Stimulated activated naive B cell treated with anti-CD40 and anti-IgM and Interleukin-4, amounts not matched to agents 10 μg/mL and 1 μg/mL and 100 μg/mL, for 72 hours (primary cell): Measurements from ENCODE around the gene RAD54L.
A peak's percentile ranks its signal among the peaks of the same experiment; 100 is the strongest.
"Not testable (repeated sequence)": the region's sequence is repeated elsewhere in the genome, so short reads cannot be mapped to it uniquely, and the experiment has no call there.

Source experiments
- ATAC-seq, 2 donors: fragments of 150-1000 bp; cut with Tn5 transposase; replicated peaks; 2 replicates each; pipeline ENCODE4 v1.10.0; 2021; ENCODE audit warnings: moderate library complexity in 1 of 2
- DNase-seq: peaks from one replicate; pipeline ENCODE4 v3.0.0; 2021
- H3K27ac Mint-ChIP-seq: one replicate; pipeline ENCODE4 v1.8.0; 2022; ENCODE audit warnings: mild to moderate bottlenecking, mixed read lengths
- H3K27me3 Mint-ChIP-seq, 2 donors: one replicate each; pipeline ENCODE4 v1.8.0; 2022; ENCODE audit warnings: mixed read lengths in 2 of 2
- H3K36me3 Mint-ChIP-seq, 2 donors: one replicate each; pipeline ENCODE4 v1.8.0; 2022; ENCODE audit warnings: mixed read lengths in 2 of 2, mild to moderate bottlenecking in 1 of 2
- H3K4me1 Mint-ChIP-seq, 2 donors: one replicate each; pipeline ENCODE4 v1.8.0; 2022; ENCODE audit warnings: mixed read lengths in 2 of 2, mild to moderate bottlenecking in 1 of 2
- H3K4me3 Mint-ChIP-seq, 2 donors: one replicate each; pipeline ENCODE4 v1.8.0; 2022; ENCODE audit warnings: mild to moderate bottlenecking in 2 of 2, mixed read lengths in 2 of 2, moderate library complexity in 1 of 2
- H3K9me3 Mint-ChIP-seq, 2 donors: one replicate each; pipeline ENCODE4 v1.8.0; 2022; ENCODE audit warnings: mixed read lengths in 2 of 2, mild to moderate bottlenecking in 1 of 2

The RAD54L gene

GRCh38 chr1:46303872-46304326 is 56.3 kb downstream of the RAD54L start:
- DNase-seq: no peak
- Mint-ChIP-seq H3K4me1 (peaks cover 34 to 66% of the 10 kb centered on the region in 2 donors), H3K4me3 (peak overlapping the region; percentile 92 to 100), H3K36me3 (peaks cover 42 to 44% of the 10 kb centered on the region in 2 donors), H3K9me3 (no peaks in the 10 kb centered on the region), H3K27ac (peak overlapping the region; percentile 99), H3K27me3 (no peaks in the 10 kb centered on the region)
- ATAC-seq: no peak

- H3K36me3 Mint-ChIP-seq: peaks cover 44 to 47% of the 10 kb centered on the region in 2 donors
- peaks cover 28 to 50% of the 10 kb centered on the region in 2 donors for H3K4me1 Mint-ChIP-seq
- H3K9me3 Mint-ChIP-seq: no peaks in the 10 kb centered on the region
- DNase-seq (no peak), ATAC-seq (no peak)
- no peaks in the 10 kb centered on the region for H3K27me3 Mint-ChIP-seq
- peak overlapping the region; percentile 21 to 100 for H3K4me3 Mint-ChIP-seq
- H3K27ac Mint-ChIP-seq: no peak overlapping the region
These were observed 58.6 kb downstream of the RAD54L start for GRCh38 chr1:46306159-46306530.

GRCh38 chr1:46309401-46310159 is 62.0 kb downstream of the RAD54L start:
- H3K27me3 Mint-ChIP-seq: no peaks in the 10 kb centered on the region
- peaks cover 48 to 53% of the 10 kb centered on the region in 2 donors for H3K36me3 Mint-ChIP-seq
- no peak overlapping the region for H3K27ac Mint-ChIP-seq
- ATAC-seq (no peak), DNase-seq (no peak)
- no peaks in the 10 kb centered on the region for H3K9me3 Mint-ChIP-seq
- no peak overlapping the region for H3K4me3 Mint-ChIP-seq
- peaks cover 20 to 25% of the 10 kb centered on the region in 2 donors for H3K4me1 Mint-ChIP-seq

GRCh38 chr1:46310321-46310720 is 62.8 kb downstream of the RAD54L start:
- DNase-seq (no peak), ATAC-seq (no peak)
- H3K4me3 Mint-ChIP-seq: no peak overlapping the region
- peaks cover 22 to 25% of the 10 kb centered on the region in 2 donors for H3K4me1 Mint-ChIP-seq
- no peak overlapping the region for H3K27ac Mint-ChIP-seq
- H3K9me3 Mint-ChIP-seq: no peaks in the 10 kb centered on the region
- H3K27me3 Mint-ChIP-seq: no peaks in the 10 kb centered on the region
- peaks cover 51 to 54% of the 10 kb centered on the region in 2 donors for H3K36me3 Mint-ChIP-seq

- ATAC-seq: peak; percentile 72 to 82
- no peaks in the 10 kb centered on the region for H3K9me3 Mint-ChIP-seq
- H3K27ac Mint-ChIP-seq: peak overlapping the region; percentile 2
- DNase-seq: no peak
- peaks cover 39 to 47% of the 10 kb centered on the region in 2 donors for H3K36me3 Mint-ChIP-seq
- no peak overlapping the region for H3K4me3 Mint-ChIP-seq
- H3K4me1 Mint-ChIP-seq: peaks cover 10 to 21% of the 10 kb centered on the region in 2 donors
- H3K27me3 Mint-ChIP-seq: no peaks in the 10 kb centered on the region
These were observed 68.3 kb downstream of the RAD54L start for GRCh38 chr1:46315669-46316403.

- DNase-seq (no peak), ATAC-seq (no peak)
- Mint-ChIP-seq H3K9me3 (no peaks in the 10 kb centered on the region), H3K27ac (peak overlapping the region; percentile 9), H3K4me1 (peaks cover 20 to 35% of the 10 kb centered on the region in 2 donors), H3K4me3 (no peak overlapping the region), H3K27me3 (no peaks in the 10 kb centered on the region), H3K36me3 (peaks cover 45 to 51% of the 10 kb centered on the region in 2 donors)
These were observed 69.8 kb downstream of the RAD54L start for GRCh38 chr1:46317323-46317722.

- H3K27ac Mint-ChIP-seq, H3K4me3 Mint-ChIP-seq, H3K9me3 Mint-ChIP-seq, DNase-seq, H3K27me3 Mint-ChIP-seq, ATAC-seq: not testable (repeated sequence)
- Mint-ChIP-seq H3K4me1 (peaks cover 22 to 45% of the 10 kb centered on the region in 2 donors), H3K36me3 (peaks cover 37 to 48% of the 10 kb centered on the region in 2 donors)
These were observed 71.7 kb downstream of the RAD54L start for GRCh38 chr1:46319301-46319700.

GRCh38 chr1:46319960-46320914 is 72.7 kb downstream of the RAD54L start:
- Mint-ChIP-seq H3K36me3 (peaks cover 33 to 48% of the 10 kb centered on the region in 2 donors), H3K27ac (peak overlapping the region; percentile 48), H3K4me1 (peaks cover 22 to 53% of the 10 kb centered on the region in 2 donors)
- H3K27me3 Mint-ChIP-seq, ATAC-seq, H3K9me3 Mint-ChIP-seq, H3K4me3 Mint-ChIP-seq, DNase-seq: not testable (repeated sequence)

- H3K9me3 Mint-ChIP-seq, DNase-seq, ATAC-seq, H3K27me3 Mint-ChIP-seq: not testable (repeated sequence)
- H3K4me3 Mint-ChIP-seq: peak overlapping the region in 1 of 2 donors; percentile 21
- H3K4me1 Mint-ChIP-seq: peaks cover 23 to 60% of the 10 kb centered on the region in 2 donors
- peaks cover 33 to 47% of the 10 kb centered on the region in 2 donors for H3K36me3 Mint-ChIP-seq
- H3K27ac Mint-ChIP-seq: peak overlapping the region; percentile 86
These were observed 74.6 kb downstream of the RAD54L start for GRCh38 chr1:46322191-46322590.

- H3K4me3 Mint-ChIP-seq: peak overlapping the region; percentile 63 to 69
- not testable (repeated sequence) for H3K9me3 Mint-ChIP-seq, H3K27me3 Mint-ChIP-seq
- peak; percentile 63 to 64 for ATAC-seq
- peak; percentile 69 for DNase-seq
- peaks cover 33 to 54% of the 10 kb centered on the region in 2 donors for H3K36me3 Mint-ChIP-seq
- H3K4me1 Mint-ChIP-seq: peaks cover 21 to 71% of the 10 kb centered on the region in 2 donors
- H3K27ac Mint-ChIP-seq: peak overlapping the region; percentile 96
These were observed 77.9 kb downstream of the RAD54L start for GRCh38 chr1:46325285-46326076.
